ENCODE data around the gene CLK1. TPM values are rescaled to one million over a fixed set of nuclear protein-coding genes. Genes with fewer than 3 reads are reported as not detected.

Gene CLK1
- total and polyA plus RNA-seq, 2 of the 8 experiments (the other 6 are each of a cell fraction or from before 2014, with no cell fraction given), result 22.3 to 35.2 TPM

- H3K27ac ChIP-seq (ENCODE audit: low read depth, low read length), result no peak overlapping the region
- H4K5ac ChIP-seq (ENCODE audit: insufficient read length, low read depth, low read length), result no peak overlapping the region
- no peak overlapping the region for H2BK120ac ChIP-seq (replicated peaks; ENCODE audit: low read depth, low read length)
- H2AFZ ChIP-seq (ENCODE audit: low read length), result no peak overlapping the region
- no peak overlapping the region for H3K56ac ChIP-seq (replicated peaks; ENCODE audit: insufficient read length, low read depth, low read length)
- FAIRE-seq (no peak), DNase-seq (ENCODE audit: low read depth in 1 of 2, low spot score in 2 of 2) (no peak)
- no peaks in the 10 kb centered on the region for H3K23me2 ChIP-seq (ENCODE audit: low read depth, low read length)
- no peaks in the 10 kb centered on the region for H4K20me1 ChIP-seq (replicated peaks in 1 of 2; ENCODE audit: control insufficient read depth in 1 of 2, insufficient read depth in 2 of 2, low read length in 2 of 2)
- no peak overlapping the region for H2BK20ac ChIP-seq (ENCODE audit: low read length)
- H3K4me2 ChIP-seq (ENCODE audit: insufficient read depth in 1 of 2, low read depth in 2 of 2, low read length in 2 of 2), result no peak overlapping the region
- POLR2A ChIA-PET (ENCODE audit: partially characterized antibody), result interaction anchor here (1.1 to 2.4 kb wide), 5 partner anchors 13 to 19 kb away, joined by 3 to 7 read pairs (median 5); partner anchors contain the start of gene CLK1
- H2AK5ac ChIP-seq (ENCODE audit: low read depth, low read length), result no peak overlapping the region
- no peak overlapping the region for H3K18ac ChIP-seq (ENCODE audit: extremely low read depth, low read length)
- no peak overlapping the region for H3K23ac ChIP-seq (ENCODE audit: insufficient read length)
- H2BK5ac ChIP-seq (ENCODE audit: low read depth, low read length), result no peak overlapping the region
- no peak for TF ChIP-seq TBP (IDR thresholded peaks at IDR 0.05; ENCODE audit: low read depth, low read length)
- no peak for TF ChIP-seq SP1 (IDR thresholded peaks at IDR 0.05; ENCODE audit: low read depth, low read length)
- TF ChIP-seq HDAC2 (IDR thresholded peaks at IDR 0.05; ENCODE audit: borderline replicate concordance in 1 of 2, low read depth in 2 of 2, low read length in 2 of 2), result no peak
- no peak for TF ChIP-seq JUND (IDR thresholded peaks at IDR 0.05; ENCODE audit: low read length)
- TF ChIP-seq BRCA1 (IDR thresholded peaks at IDR 0.05; ENCODE audit: low read depth, low read length), result no peak
- no peak for TF ChIP-seq GABPA (IDR thresholded peaks at IDR 0.05; ENCODE audit: borderline replicate concordance, insufficient read depth, low read length)
- TF ChIP-seq CREB1 (IDR thresholded peaks at IDR 0.05), result no peak
- TF ChIP-seq SRF (IDR thresholded peaks at IDR 0.05; ENCODE audit: low read depth, low read length), result no peak
- no peak for TF ChIP-seq CHD1 (IDR thresholded peaks at IDR 0.05; ENCODE audit: low read depth, low read length)
- TF ChIP-seq, protein P1, sequence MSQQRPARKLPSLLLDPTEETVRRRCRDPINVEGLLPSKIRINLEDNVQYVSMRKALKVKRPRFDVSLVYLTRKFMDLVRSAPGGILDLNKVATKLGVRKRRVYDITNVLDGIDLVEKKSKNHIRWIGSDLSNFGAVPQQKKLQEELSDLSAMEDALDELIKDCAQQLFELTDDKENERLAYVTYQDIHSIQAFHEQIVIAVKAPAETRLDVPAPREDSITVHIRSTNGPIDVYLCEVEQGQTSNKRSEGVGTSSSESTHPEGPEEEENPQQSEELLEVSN (IDR thresholded peaks at IDR 0.05), result no peak
- no peak overlapping the region for H2BK15ac ChIP-seq (ENCODE audit: low read length)
- H4K8ac ChIP-seq (ENCODE audit: extremely low read depth, insufficient read depth, low read length), result no peak overlapping the region
- no peak overlapping the region for H3K9ac ChIP-seq (replicated peaks in 1 of 4; ENCODE audit: extremely low read depth in 1 of 4, low read depth in 3 of 4, low read length in 3 of 4)
- H3K79me1 ChIP-seq (ENCODE audit: low read depth, low read length), result no peaks in the 10 kb centered on the region
- H3K9me3 ChIP-seq (ENCODE audit: insufficient read depth in 2 of 2, low read depth in 1 of 2, low read length in 1 of 2), result no peaks in the 10 kb centered on the region
- WGBS, 2 experiments (ENCODE audit: extremely low coverage in 1 of 2, insufficient coverage in 1 of 2, insufficient read length in 1 of 2, insufficient replicate concordance in 2 of 2, low coverage in 1 of 2, low lambda C conversion rate in 2 of 2, missing lambda C conversion rate in 1 of 2), result 92% methylated on average over 10 of the region's 10 CpGs; no CpG with 5 or more reads in 1 of the 2 experiments
- no peak overlapping the region for H3K14ac ChIP-seq (ENCODE audit: insufficient read length)
- no peaks in the 10 kb centered on the region for H3K27me3 ChIP-seq (replicated peaks in 1 of 4; ENCODE audit: control insufficient read depth in 3 of 4, extremely low read depth in 1 of 4, insufficient read depth in 3 of 4, low read length in 3 of 4)
- CTCF ChIA-PET (ENCODE audit: partially characterized antibody), result interaction anchor here (1.0 to 1.5 kb wide), 5 partner anchors 10 to 56 kb away, joined by 3 to 6 read pairs (median 4); no protein-coding TSS in a partner anchor
- no peaks in the 10 kb centered on the region for H3K79me2 ChIP-seq (ENCODE audit: control insufficient read depth in 1 of 2, insufficient read depth in 2 of 2, low read length in 2 of 2)
- no peaks in the 10 kb centered on the region for H3K4me1 ChIP-seq (replicated peaks in 1 of 4; ENCODE audit: control insufficient read depth in 3 of 4, insufficient read depth in 4 of 4, low read length in 3 of 4)
- H2BK12ac ChIP-seq (ENCODE audit: low read depth, low read length), result no peak overlapping the region
- no peaks in the 10 kb centered on the region for H3K36me3 ChIP-seq (ENCODE audit: control insufficient read depth in 2 of 4, insufficient read depth in 4 of 4, low read length in 3 of 4)
- no peak overlapping the region for H4K91ac ChIP-seq (replicated peaks; ENCODE audit: insufficient read length, low read length)
- no peak overlapping the region for H3K4me3 ChIP-seq (ENCODE audit: extremely low read depth in 1 of 4, insufficient read depth in 2 of 4, low read depth in 3 of 4, low read length in 4 of 4)
- H3K4ac ChIP-seq (replicated peaks; ENCODE audit: insufficient read length, low read depth, low read length), result no peak overlapping the region
These were observed 18.7 kb downstream of the CLK1 start for GRCh38 chr2:200845669-200846325.

Data from H1 (cell line).